ENCODE results near the gene MRPS14. TPM values are rescaled to one million over a fixed set of nuclear protein-coding genes. Genes with fewer than 3 reads are reported as not detected.
A peak's percentile ranks its signal among the peaks of the same experiment; 100 is the strongest.

The MRPS14 gene
- total RNA-seq, 1 experiment from 2014 or later: 38.3 TPM

GRCh38 chr1:174971466-174971865, 51.8 kb downstream of the MRPS14 start:
- H4K20me1 ChIP-seq (ENCODE audit: insufficient read depth, low read depth, low read length): no peaks in the 10 kb centered on the region
- 0 out of 2 replicates have a peak, but pooled peaks cover 3% of the 10 kb centered on the region for H3K9me2 ChIP-seq (replicated peaks; ENCODE audit: insufficient read depth, low read length)
- no peaks in the 10 kb centered on the region for H3K9me3 ChIP-seq (ENCODE audit: low read length)
- H3K4me3 ChIP-seq (ENCODE audit: low read length): no peak overlapping the region
- H3K27me3 ChIP-seq (ENCODE audit: low read length): no peaks in the 10 kb centered on the region
- H3K4me1 ChIP-seq (ENCODE audit: low read length): peaks cover 9% of the 10 kb centered on the region
- H3K9ac ChIP-seq (ENCODE audit: low read length): no peak overlapping the region
- DNase-seq: no peak
- 0 out of 2 replicates have a peak overlapping the region, but pooled peaks have one; percentile 42 for H2AFZ ChIP-seq (ENCODE audit: low read length)
- 0 out of 2 replicates have a peak overlapping the region, but pooled peaks have one; percentile 27 for H3K27ac ChIP-seq (ENCODE audit: low read length)
- H3K4me2 ChIP-seq (ENCODE audit: low read depth, low read length, poor library complexity, severe bottlenecking): no peak overlapping the region
- no peaks in the 10 kb centered on the region for H3K36me3 ChIP-seq (ENCODE audit: insufficient read depth, low read length)
- no peaks in the 10 kb centered on the region for H3K79me2 ChIP-seq (ENCODE audit: low read length)

- Histone ChIP-seq H3K27ac (ENCODE audit: low read length) (no peak overlapping the region), H3K27me3 (ENCODE audit: low read length) (no peaks in the 10 kb centered on the region), H2AFZ (ENCODE audit: low read length) (no peak overlapping the region), H3K4me3 (ENCODE audit: low read length) (no peak overlapping the region), H3K4me2 (ENCODE audit: low read depth, low read length, poor library complexity, severe bottlenecking) (no peak overlapping the region), H4K20me1 (ENCODE audit: insufficient read depth, low read depth, low read length) (no peaks in the 10 kb centered on the region), H3K4me1 (ENCODE audit: low read length) (peaks cover 9% of the 10 kb centered on the region), H3K9me3 (ENCODE audit: low read length) (no peaks in the 10 kb centered on the region), H3K79me2 (ENCODE audit: low read length) (no peaks in the 10 kb centered on the region), H3K36me3 (ENCODE audit: insufficient read depth, low read length) (no peaks in the 10 kb centered on the region), H3K9ac (ENCODE audit: low read length) (no peak overlapping the region), H3K9me2 (replicated peaks; ENCODE audit: insufficient read depth, low read length) (0 out of 2 replicates have a peak, but pooled peaks cover 3% of the 10 kb centered on the region)
- no peak for DNase-seq
Measured at GRCh38 chr1:174969977-174970376, 53.2 kb downstream of the MRPS14 start.

- H4K20me1 ChIP-seq (ENCODE audit: insufficient read depth, low read depth, low read length): no peaks in the 10 kb centered on the region
- H3K4me3 ChIP-seq (ENCODE audit: low read length): no peak overlapping the region
- H3K79me2 ChIP-seq (ENCODE audit: low read length): no peaks in the 10 kb centered on the region
- no peak overlapping the region for H3K4me2 ChIP-seq (ENCODE audit: low read depth, low read length, poor library complexity, severe bottlenecking)
- no peak overlapping the region for H2AFZ ChIP-seq (ENCODE audit: low read length)
- no peak for DNase-seq
- no peaks in the 10 kb centered on the region for H3K36me3 ChIP-seq (ENCODE audit: insufficient read depth, low read length)
- peaks cover 17% of the 10 kb centered on the region for H3K4me1 ChIP-seq (ENCODE audit: low read length)
- 0 out of 2 replicates have a peak, but pooled peaks cover 3% of the 10 kb centered on the region for H3K9me2 ChIP-seq (replicated peaks; ENCODE audit: insufficient read depth, low read length)
- no peak overlapping the region for H3K27ac ChIP-seq (ENCODE audit: low read length)
- no peak overlapping the region for H3K9ac ChIP-seq (ENCODE audit: low read length)
- no peaks in the 10 kb centered on the region for H3K27me3 ChIP-seq (ENCODE audit: low read length)
- H3K9me3 ChIP-seq (ENCODE audit: low read length): no peaks in the 10 kb centered on the region
Measured at GRCh38 chr1:174968750-174969244, 54.4 kb downstream of the MRPS14 start.

- Histone ChIP-seq H3K4me2 (ENCODE audit: low read depth, low read length, poor library complexity, severe bottlenecking) (no peak overlapping the region), H3K36me3 (ENCODE audit: insufficient read depth, low read length) (no peaks in the 10 kb centered on the region), H2AFZ (ENCODE audit: low read length) (no peak overlapping the region), H3K4me1 (ENCODE audit: low read length) (peaks cover 22% of the 10 kb centered on the region), H3K27ac (ENCODE audit: low read length) (no peak overlapping the region), H3K79me2 (ENCODE audit: low read length) (no peaks in the 10 kb centered on the region), H3K9me3 (ENCODE audit: low read length) (no peaks in the 10 kb centered on the region), H3K4me3 (ENCODE audit: low read length) (no peak overlapping the region), H4K20me1 (ENCODE audit: insufficient read depth, low read depth, low read length) (no peaks in the 10 kb centered on the region), H3K9me2 (replicated peaks; ENCODE audit: insufficient read depth, low read length) (0 out of 2 replicates have a peak, but pooled peaks cover 3% of the 10 kb centered on the region), H3K9ac (ENCODE audit: low read length) (no peak overlapping the region), H3K27me3 (ENCODE audit: low read length) (no peaks in the 10 kb centered on the region)
- no peak for DNase-seq
Measured at GRCh38 chr1:174967845-174968705, 55.1 kb downstream of the MRPS14 start.

- H3K4me3 ChIP-seq (ENCODE audit: low read length): no peak overlapping the region
- 0 out of 2 replicates have a peak, but pooled peaks cover 3% of the 10 kb centered on the region for H3K9me2 ChIP-seq (replicated peaks; ENCODE audit: insufficient read depth, low read length)
- H3K27me3 ChIP-seq (ENCODE audit: low read length): no peaks in the 10 kb centered on the region
- no peak overlapping the region for H3K27ac ChIP-seq (ENCODE audit: low read length)
- no peaks in the 10 kb centered on the region for H4K20me1 ChIP-seq (ENCODE audit: insufficient read depth, low read depth, low read length)
- no peaks in the 10 kb centered on the region for H3K79me2 ChIP-seq (ENCODE audit: low read length)
- DNase-seq: no peak
- no peaks in the 10 kb centered on the region for H3K9me3 ChIP-seq (ENCODE audit: low read length)
- no peak overlapping the region for H3K4me2 ChIP-seq (ENCODE audit: low read depth, low read length, poor library complexity, severe bottlenecking)
- no peak overlapping the region for H3K9ac ChIP-seq (ENCODE audit: low read length)
- H3K36me3 ChIP-seq (ENCODE audit: insufficient read depth, low read length): no peaks in the 10 kb centered on the region
- peaks cover 13% of the 10 kb centered on the region for H3K4me1 ChIP-seq (ENCODE audit: low read length)
- no peak overlapping the region for H2AFZ ChIP-seq (ENCODE audit: low read length)
Measured at GRCh38 chr1:174966008-174966572, 57.1 kb downstream of the MRPS14 start.

- Histone ChIP-seq H3K79me2 (ENCODE audit: low read length) (no peaks in the 10 kb centered on the region), H3K4me2 (ENCODE audit: low read depth, low read length, poor library complexity, severe bottlenecking) (no peak overlapping the region), H3K36me3 (ENCODE audit: insufficient read depth, low read length) (no peaks in the 10 kb centered on the region), H3K27me3 (ENCODE audit: low read length) (no peaks in the 10 kb centered on the region), H2AFZ (ENCODE audit: low read length) (no peak overlapping the region), H3K9me2 (replicated peaks; ENCODE audit: insufficient read depth, low read length) (0 out of 2 replicates have a peak, but pooled peaks cover 3% of the 10 kb centered on the region), H3K9ac (ENCODE audit: low read length) (no peak overlapping the region), H3K4me3 (ENCODE audit: low read length) (no peak overlapping the region), H3K9me3 (ENCODE audit: low read length) (no peaks in the 10 kb centered on the region), H3K27ac (ENCODE audit: low read length) (no peak overlapping the region), H3K4me1 (ENCODE audit: low read length) (peaks cover 13% of the 10 kb centered on the region), H4K20me1 (ENCODE audit: insufficient read depth, low read depth, low read length) (no peaks in the 10 kb centered on the region)
- no peak for DNase-seq
Measured at GRCh38 chr1:174965362-174966007, 57.7 kb downstream of the MRPS14 start.

- H2AFZ ChIP-seq (ENCODE audit: low read length): no peak overlapping the region
Measured at GRCh38 chr1:174964972-174965361, 58.3 kb downstream of the MRPS14 start.

More at GRCh38 chr1:174964972-174965361, 58.3 kb downstream of the MRPS14 start:
- Histone ChIP-seq H3K27me3 (ENCODE audit: low read length) (no peaks in the 10 kb centered on the region), H3K79me2 (ENCODE audit: low read length) (no peaks in the 10 kb centered on the region), H4K20me1 (ENCODE audit: insufficient read depth, low read depth, low read length) (no peaks in the 10 kb centered on the region), H3K4me1 (ENCODE audit: low read length) (peaks cover 13% of the 10 kb centered on the region), H3K4me3 (ENCODE audit: low read length) (no peak overlapping the region), H3K9me3 (ENCODE audit: low read length) (no peaks in the 10 kb centered on the region), H3K9me2 (replicated peaks; ENCODE audit: insufficient read depth, low read length) (no peaks in the 10 kb centered on the region), H3K36me3 (ENCODE audit: insufficient read depth, low read length) (no peaks in the 10 kb centered on the region), H3K9ac (ENCODE audit: low read length) (no peak overlapping the region), H3K4me2 (ENCODE audit: low read depth, low read length, poor library complexity, severe bottlenecking) (no peak overlapping the region), H3K27ac (ENCODE audit: low read length) (no peak overlapping the region)
- no peak for DNase-seq

Measured in Karpas-422 (cell line).